Ammon's horn (tissue), 1 donor: ENCODE results near the gene CCR7.
"Not testable (repeated sequence)": the region's sequence is repeated elsewhere in the genome, so short reads cannot be mapped to it uniquely, and the experiment has no call there.

ENCODE experiments used
- DNase-seq: peaks from one replicate; pipeline ENCODE4 v3.0.0-alpha.2; 2016; ENCODE audit warnings: low spot score

CCR7 gene

DNA sequence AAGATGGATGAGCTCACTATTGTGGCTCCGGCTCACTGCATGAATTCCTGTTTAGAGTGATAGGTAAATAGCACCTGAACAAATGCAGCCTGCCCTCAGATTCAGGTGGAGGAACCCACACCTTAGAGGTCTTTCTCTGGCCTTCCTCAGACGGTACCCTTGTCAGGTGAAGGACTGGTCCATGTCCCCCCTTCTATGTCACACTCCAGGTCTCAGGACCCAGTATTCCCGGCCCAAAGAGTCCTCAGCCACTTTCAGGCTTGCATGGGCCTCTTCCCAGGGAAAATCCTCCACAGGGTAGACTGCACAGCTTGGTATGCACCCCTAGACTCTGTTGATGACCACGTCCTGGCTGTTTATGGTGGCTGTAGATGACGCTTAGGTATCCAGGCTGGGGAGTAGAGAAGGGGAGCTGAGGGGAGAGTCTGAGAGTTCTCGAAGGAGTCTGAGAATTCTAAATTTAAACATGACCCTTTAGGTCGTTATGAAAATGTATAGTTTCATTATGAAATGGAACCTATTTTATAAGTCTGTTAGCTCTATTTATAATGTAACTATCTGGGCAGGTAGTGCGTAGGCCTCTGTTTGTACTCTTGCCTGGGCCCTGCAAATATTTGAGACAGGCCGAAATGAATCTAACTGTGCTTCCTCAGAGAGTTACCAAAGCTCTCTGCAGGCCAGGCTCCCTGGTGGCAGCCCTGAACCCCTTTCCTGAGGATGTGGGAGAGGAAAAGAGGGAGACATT lies 32.5 kb upstream of the CCR7 start:
- no peak for DNase-seq

DNA sequence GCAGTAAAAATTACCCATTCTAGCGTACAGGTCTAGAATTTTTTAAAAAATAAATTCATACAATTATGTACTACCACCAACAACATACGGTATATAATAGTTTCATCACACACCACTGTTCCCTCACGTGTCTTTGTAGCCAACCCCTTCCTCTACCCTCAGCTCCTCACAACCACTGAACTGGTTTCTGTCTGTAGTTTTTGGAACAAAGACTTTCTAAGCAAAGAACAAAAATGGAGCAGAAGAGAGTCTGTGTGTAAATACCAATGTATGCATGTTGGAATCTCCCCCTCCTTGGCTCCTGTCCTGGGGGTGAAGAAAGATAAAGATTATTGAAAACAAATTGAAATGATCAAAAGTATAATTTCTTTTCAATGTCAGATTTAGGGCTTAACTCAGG lies 31.9 kb upstream of the CCR7 start:
- no peak for DNase-seq

DNA sequence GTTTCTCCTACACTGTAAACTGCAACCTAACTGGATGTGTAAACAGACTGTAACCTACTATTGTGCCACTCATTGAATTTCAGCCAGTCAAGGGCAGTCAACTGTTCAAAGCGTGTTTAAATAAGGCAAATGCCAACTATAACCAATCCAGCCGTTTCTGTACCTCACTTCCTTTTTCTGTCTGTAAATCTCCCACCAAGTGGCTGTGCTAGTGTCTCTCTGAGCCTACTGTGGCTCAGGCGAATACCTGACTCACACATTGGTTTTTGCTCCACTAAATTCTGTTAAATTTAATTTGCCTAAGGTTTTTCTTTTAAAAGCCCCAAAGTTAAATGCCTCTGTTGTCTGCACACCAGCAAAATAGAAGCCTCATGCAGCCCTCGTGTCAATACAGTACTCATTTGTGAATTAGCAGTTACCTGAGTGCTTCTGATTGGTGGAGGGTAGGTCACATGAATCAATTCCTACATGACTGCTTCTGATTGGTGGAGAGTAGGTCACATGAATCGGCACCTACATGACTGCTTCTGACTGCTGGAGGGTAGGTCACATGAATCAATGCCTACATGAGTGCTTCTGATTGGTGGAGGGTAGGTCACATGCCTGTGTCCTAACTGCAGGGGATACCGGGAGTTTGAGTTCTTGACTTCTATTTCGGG lies 31.1 kb upstream of the CCR7 start:
- DNase-seq = no peak

DNA sequence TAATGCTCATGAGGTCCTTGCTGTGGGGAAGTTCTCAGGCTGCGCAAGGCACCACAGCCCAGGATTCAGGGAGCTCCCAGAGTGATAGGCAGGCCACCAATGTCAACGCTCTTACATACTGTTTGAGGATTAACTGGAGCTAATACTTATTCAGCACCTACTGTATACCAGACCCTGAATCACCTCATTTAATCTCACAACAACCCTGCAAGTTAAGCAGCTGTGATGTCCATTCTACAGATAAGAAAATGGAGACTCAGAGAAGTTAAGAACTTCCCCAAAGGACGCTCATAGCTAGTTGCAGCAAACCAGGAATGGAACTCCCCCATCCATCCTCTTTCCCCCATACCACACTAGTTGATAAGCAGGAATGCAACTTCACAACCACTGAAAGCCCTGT lies 25.5 kb upstream of the CCR7 start:
- no peak for DNase-seq

DNA sequence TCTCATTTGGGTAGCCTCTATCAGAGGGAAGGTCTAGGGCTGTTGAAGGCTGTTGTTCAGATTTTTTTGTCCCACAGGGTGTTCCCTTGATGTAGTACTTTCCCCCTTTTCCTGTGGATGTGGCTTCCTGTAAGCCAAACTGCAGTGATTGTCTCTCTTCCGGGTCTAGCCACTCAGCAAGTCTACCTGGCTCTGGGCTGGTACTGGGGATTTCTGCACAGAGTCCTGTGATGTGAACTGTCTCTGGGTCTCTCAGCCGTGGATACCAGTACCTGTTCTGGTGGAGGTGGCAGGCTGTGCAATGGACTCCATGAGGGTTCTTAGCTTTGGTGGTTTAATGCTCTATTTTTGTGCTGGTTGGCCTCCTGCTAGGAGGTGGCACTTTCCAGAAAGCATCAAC lies 23.3 kb upstream of the CCR7 start:
- DNase-seq = no peak

DNA sequence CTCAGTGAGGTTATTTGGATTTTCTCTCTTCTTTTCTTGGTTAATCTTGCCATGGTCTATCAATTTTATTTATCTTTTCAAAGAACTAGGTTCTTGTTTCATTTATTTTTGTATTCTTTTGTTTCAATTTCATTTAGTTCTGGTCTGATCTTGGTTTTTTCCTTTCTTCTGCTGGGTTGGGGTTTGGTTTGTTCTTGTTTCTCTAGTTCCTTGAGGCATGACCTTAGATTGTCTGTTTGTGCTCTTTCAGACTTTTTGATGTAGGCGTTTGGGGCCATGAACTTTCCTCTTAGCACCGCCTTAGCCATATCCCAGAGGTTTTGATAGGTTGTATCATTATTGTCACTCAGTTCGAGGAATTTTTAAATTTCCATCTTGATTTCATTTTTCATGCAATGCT lies 21.0 kb upstream of the CCR7 start:
- DNase-seq = not testable (repeated sequence)

DNA sequence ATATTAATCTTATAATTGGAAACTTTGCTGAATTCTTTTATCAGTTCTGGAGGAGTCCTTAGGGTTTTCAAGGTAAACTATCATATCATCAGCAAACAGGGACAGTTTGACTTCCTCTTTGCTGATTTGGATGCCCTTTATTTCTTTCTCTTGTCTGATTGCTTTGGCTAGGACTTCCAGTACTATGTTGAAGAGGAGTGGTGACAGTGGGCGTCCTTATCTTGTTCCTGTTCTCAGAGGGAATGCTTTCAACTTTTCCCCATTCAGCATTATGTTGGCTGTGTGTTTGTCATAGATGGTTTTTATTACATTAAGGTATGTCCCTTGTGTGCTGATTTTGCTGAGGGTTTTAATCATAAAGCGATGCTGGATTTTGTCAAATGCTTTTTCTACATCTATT lies 19.7 kb upstream of the CCR7 start:
- DNase-seq = not testable (repeated sequence)

DNA sequence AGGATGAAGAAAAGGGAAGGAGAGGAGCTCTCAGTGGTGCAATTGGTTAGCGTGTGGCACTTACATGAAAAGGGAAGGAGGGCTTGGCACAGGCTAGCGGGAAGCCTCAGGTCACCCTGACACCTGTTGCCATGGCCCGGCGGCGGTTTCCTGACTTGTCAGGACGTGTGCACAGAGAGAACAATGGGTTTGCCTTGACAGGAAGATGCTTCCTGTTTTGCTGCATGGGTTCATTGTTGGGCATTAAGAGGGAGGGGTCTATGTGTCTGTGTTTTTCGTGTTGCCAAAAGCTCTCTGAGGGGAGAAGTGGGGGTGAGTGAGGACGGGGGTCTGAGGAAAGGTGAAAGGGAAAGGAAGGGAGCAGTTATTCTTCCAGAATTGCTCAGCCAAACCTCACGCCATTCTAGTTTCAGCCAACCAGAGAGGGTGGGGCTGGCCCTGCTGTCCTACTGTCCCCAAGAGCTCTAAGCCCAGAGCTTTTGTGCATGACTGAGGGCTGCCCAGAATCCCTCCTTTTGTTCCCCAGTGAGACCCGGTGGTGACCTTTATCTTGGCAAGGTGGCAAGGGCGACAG lies 17.1 kb upstream of the CCR7 start:
- no peak for DNase-seq

DNA sequence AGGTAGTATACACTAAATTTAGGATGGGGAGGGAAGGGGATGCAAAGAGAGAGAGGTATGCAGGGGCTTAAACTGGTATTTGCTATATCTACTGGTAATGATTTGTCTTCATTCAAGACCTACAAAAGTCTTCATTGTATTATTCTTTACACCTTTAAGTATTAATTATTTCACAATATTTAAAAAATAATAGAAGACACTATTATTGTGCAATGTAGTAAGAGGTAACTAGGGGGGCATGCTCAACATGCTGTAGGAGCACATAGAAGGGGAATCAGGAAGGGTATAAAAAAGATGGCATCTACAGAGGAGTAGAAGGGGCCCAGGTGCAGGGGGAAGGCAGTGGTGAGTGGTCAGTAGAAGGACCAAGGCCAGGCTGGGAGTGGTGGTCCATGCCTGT lies 14.9 kb upstream of the CCR7 start:
- no peak for DNase-seq

DNA sequence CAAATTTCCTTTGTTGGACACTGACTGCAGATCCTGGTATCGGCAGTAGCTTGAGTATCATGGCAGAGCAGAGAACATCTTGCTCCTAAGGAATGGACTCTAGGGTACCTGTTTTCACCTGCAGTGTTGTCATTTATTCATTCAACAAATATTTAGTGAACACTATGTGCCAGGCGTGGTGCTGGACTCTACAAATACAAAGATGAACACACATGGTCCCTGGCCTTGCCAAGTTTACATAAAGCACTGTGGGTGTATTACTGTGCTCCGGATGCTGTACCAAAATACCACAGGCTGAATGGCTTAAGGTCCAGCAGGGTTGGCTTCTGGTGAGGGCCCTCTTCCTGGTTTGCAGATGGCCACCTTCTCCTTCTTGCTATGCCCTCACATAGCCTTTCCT lies 14.2 kb upstream of the CCR7 start:
- DNase-seq = no peak

DNA sequence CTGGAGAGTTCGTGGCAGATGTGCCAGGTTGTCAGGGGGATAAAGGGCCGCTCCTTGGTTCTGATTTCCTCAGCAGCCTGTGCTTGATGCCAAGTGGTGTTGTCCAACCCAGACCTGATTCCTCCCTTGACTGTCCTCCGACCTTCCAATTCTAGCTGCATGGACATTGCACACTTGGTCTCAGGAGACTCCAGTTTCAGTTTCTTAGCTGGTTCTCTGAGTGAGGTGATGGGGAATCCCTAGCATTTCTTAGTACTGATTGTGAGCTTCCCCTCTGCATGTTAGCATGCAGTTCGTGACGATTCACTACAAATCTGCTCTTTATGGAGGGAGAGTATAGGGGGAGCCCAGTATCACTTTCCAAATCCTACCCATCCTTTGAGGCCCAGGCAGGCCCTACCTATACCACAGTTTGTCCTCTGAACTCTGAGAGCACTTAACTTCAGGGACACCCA lies 12.4 kb upstream of the CCR7 start:
- no peak for DNase-seq

DNA sequence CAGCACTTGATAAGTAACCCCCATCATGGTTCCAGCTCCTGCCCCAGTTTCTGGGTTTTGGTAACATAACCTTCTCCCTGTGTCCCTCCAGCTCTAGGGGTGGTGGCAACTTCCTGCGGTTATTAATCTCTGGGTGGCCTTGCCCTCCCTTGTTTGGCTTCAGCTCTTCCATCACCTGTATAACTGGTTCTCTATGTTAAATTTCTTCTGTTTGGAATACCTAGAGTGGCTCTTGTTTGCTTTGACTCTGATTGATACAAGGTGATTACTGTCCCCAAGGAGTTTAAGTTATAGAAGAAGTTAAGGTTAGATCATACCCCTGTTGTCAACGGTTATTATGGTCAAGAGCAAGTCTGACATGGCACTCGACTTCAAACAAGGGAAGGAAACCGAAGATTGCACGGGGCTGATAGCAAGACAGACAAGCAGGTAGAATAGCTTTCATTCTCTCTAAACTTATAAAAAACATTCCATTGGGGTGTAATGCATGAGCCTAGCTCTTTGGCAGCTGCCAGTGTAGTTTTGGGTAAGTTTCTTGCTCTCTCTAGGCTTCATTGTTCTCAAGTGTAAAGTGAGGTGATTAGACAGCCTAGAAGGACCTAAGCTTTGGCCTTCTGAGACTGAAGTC lies 11.0 kb upstream of the CCR7 start:
- DNase-seq = no peak

DNA sequence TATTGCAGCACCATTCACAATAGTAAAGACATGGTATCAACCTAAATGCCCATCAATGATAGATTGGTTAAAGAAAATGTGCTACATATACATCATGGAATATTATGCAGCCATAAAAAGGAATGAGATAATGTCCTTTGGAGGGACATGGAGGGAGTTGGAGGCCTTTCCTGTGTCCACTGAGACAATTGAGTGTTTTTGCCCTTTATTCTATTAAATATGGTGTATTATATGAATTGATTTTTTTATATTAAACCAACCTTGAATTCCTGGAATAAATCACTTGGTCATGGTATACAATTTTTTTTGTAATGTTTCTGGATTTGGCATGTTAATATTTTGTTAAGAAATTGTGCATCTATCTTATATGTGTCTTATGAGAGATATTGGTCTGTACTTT lies 9.0 kb upstream of the CCR7 start:
- no peak for DNase-seq

DNA sequence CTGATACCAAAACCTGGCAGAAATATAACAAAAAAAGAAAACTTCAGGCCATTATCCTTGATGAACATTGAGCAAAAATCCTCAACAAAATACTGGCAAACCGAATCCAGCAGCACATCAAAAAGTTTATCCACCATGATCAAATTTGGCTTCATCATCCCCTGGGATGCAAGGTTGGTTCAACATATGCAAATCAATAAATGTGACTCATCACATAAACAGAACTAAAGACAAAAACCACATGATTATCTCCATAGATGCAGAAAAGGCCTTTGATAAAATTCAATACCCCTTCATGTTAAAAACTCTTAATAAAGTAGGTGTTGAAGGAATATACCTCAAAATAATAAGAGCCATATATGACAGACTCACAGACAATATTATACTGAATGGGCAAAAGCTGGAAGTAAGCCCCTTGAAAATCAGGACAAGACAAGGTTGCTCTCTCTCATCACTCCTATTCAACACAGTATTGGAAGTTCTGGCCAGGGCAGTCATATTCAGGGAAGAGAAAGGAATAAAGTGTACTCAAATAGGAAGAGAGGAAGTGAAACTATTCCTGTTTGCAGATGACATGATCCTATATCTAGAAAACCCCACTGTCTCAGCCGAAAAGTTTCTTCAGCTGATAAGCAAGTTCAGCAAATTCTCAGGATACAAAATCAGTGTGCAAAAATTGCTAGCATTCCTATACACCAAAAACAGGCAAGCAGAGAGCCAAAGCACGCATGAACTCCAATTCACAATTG lies 7.1 kb upstream of the CCR7 start:
- DNase-seq = not testable (repeated sequence)

DNA sequence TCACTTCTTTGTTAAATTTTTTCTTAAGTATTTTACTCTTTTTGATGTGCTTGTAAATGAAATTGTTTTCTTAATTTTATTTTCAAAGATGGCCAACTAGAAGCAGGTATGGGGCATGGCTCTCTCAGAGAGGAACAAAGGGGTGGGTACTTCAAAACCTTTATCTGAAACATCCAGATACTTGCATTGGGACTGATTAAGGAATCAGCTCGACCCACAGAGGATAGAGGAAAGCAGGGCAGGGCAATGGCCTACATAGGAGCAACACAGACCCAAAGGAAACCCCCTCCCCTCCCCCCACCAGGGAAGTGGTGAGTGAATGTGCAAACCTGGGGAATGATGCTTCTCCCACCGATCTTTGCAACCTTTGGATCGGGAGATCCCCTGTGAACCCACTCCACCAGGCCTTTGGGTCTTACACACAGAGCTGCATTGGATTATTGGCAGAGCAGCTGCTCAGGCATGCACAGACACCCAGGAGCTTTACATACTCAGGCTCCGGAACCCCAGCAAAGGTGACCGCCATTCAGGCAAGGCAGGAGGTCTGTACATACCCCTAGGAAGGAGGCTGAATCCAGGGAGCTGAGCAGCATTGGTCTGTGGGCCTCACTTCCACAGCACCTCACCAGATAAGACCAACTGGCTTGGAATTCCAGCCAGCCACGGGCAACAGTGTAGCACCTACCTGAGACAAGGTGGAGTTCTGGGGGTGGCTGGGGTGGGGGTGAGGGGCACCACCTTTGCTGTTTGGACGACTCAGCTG lies 3.0 kb upstream of the CCR7 start:
- no peak for DNase-seq

DNA sequence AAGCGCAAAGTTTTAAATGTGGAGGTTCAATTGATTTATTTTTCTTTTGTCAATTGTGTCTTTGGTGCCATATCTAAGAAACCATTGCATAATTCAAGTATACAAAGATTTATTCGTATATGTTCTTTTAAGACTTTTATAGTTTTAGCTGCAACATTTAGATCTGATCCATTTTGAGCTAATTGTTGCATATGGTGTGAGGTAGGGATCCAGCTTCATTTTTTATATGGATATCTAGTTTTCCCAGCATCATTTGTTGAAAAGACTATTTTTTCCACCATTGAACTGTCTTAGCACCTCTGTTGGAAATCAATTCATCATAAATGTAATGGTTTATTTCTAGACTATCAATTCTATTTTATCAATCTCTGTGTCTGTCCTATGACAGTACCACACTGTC lies 2.1 kb upstream of the CCR7 start:
- no peak for DNase-seq

DNA sequence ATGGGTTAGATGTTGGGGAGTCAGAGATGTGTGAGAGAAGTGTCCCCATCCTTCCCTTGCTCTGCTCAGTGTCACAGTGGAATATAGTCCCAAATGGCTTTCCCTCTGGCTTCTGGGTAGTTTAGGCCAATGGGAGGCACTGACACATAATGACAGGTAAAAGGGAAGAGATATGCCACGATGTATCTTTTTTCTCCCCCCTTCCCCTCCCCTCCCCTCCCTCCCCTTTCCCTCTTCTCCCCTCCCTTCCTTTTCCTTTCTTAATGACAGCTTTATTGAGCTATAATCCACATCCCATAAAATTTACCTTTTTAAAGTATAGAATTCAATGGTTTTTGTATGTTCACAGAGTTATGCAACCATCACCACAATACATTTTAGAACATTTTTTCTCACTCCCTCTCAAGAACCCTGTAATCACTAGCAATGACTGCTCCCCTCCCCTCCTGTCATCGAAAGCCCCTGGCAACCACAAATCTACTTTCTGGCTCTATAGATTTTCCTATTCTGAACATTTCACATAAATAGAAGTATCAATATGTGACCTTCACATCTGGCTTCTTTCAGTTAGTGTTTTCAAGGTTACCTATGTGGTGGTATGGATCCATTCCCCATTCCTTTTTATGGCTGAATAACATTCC lies 617 bp upstream of the CCR7 start:
- no peak for DNase-seq

DNA sequence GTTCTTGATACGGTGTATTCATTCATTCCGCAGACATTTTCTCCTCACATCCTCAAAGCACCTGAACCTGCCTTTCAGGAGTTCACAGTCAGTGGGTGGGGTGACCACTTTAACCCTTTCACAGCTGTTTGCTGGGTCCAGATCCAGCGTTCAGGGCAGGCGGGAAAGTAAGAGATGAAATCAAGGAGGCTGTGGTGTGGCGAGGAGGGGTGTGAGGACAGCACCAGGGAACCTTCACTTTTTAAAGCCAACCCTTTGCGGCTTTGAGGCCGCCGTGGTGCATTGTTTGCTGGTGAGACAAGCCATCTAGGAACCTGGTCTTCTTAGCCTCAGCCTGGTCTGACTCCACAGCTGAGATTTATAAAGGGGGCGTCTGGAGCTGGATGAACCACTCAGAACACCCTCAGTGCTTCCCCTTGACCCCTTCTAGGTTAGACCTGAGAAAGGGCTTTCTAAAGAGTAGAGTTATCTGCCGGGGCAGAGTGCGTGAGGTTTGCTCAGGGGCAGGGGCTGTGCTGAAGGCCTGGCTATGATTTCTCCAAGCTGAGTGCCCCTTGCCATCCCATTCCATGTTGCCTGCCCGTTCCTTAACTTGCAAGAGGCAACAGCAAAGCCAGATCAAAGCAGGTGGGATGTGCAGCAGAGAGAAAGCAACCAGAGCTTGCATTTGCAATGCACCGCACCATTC lies 933 bp downstream of the CCR7 start:
- DNase-seq = no peak

DNA sequence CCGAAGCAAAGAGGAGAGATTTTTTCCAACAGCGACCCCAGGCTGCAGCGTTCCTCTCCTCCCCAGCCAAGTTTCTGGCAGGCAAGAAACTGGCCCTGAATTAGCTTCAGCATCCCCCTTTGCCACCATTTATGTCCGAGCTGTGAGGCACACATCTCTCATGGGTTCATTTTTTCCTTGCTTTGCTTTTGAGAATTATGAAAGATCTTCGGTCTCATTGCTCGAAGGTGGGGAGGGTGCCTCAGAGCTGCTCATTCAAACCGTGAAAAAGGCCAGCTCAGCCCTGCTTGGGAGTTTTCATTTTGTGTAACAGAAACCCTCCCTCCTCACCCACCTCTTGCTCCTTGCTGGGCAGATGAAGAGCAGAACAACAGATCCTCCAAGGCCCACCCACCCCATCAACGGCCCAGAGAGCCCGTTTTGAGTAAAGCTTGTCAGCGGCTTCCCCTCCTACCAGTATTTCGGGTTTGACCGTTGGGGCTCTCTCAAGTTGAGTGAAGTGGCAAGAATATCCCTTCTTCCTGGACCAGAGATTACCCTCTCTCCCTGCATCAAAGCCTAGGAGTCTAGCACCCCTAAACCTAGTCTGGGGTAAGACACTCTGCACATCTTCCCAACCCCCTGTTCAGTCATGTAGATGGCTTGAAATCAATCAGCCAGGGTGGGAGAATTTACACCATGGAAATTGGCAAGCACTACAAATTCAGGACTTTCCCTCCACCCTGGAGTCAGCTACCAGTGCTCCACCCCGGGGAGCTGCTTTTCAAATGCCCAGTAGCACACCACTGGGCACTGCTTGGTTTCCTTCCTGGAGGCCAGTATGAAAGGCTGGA lies 1.8 kb downstream of the CCR7 start:
- DNase-seq = no peak

DNA sequence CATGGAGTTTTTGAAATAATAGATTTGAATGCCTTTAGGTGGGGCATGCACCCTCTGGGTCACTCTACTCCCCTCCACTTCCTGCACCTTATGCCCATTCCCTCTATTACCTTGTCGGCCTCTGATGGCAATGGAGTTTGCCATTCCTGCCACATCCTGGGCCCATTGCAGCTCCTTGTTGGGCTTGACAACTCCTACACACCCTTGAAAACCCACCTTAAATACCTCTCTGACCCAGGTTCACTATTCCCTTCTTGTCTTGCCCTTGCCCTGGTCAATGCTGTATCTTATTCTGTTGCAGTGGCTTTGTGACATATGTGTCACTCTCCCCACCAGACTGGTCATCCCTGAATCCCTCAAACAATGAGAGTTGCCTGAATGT lies 2.4 kb downstream of the CCR7 start:
- DNase-seq = no peak
